Globus pallidus (tissue), 1 donor: Measurements from ENCODE around the gene ARMC9.

Experiments
- DNase-seq: peaks from one replicate; pipeline ENCODE4 v3.0.0-alpha.2; 2015; ENCODE audit warnings: low spot score

ARMC9 gene

GRCh38 chr2:231415029-231415428 lies 216.6 kb downstream of the ARMC9 start:
- DNase-seq = no peak

- DNase-seq = no peak
Measured at GRCh38 chr2:231418820-231419640, 220.6 kb downstream of the ARMC9 start.

GRCh38 chr2:231421051-231421580 lies 222.7 kb downstream of the ARMC9 start:
- no peak for DNase-seq

GRCh38 chr2:231422056-231422455 lies 223.6 kb downstream of the ARMC9 start:
- no peak for DNase-seq

- no peak for DNase-seq
Measured at GRCh38 chr2:231423176-231423575, 224.7 kb downstream of the ARMC9 start.
